HEK293 (cell line): ENCODE data around the gene C6orf47.
A peak's percentile ranks its signal among the peaks of the same experiment; 100 is the strongest.

Source experiments
- CTCF ChIA-PET: fragments of 350-600 bp; formaldehyde crosslinking; extraction: SDS; loops from one replicate; lab custom pipeline; 2021; ENCODE audit warnings: antibody characterized with exemption; lab: Yijun Ruan, JAX
- POLR2A ChIA-PET: fragments of 300-600 bp; formaldehyde crosslinking; extraction: SDS; loops from one replicate; lab custom pipeline; 2020; ENCODE audit warnings: antibody characterized with exemption, inconsistent platforms; lab: Yijun Ruan, JAX
- H3K27ac ChIP-seq: fragments of 200-500 bp; sonication (Bioruptor generic); 2 replicates; pipeline ENCODE4 v1.5.1; 2014; ENCODE audit warnings: low read depth, low read length, control low read depth, inconsistent platforms; ENCODE audit errors: extremely low read depth
- H3K36me3 ChIP-seq, 2 experiments: fragments of 200-500 bp in 1 of 2; sonication (Bioruptor generic) in 1 of 2; 1 replicate in 1 of 2; 2 replicates in 1 of 2; pipeline ENCODE4 v1.5.1; 2014 to 2017; ENCODE audit warnings: inconsistent platforms in 2 of 2, low read length in 2 of 2; ENCODE audit not compliant: control insufficient read depth in 2 of 2, insufficient read depth in 1 of 2
- H3K4me1 ChIP-seq: fragments of 200-500 bp; sonication (Bioruptor generic); 2 replicates; pipeline ENCODE4 v1.5.1; 2014; ENCODE audit warnings: mild to moderate bottlenecking, low read length, inconsistent platforms; ENCODE audit not compliant: control insufficient read depth, insufficient read depth
- H3K4me3 ChIP-seq: 2 replicates; pipeline ENCODE4 v1.5.1; 2011; ENCODE audit warnings: low read depth, mild to moderate bottlenecking, control low read depth, low read length, moderate library complexity
- H3K9me3 ChIP-seq: fragments of 200-500 bp; sonication (Bioruptor generic); 2 replicates; pipeline ENCODE4 v1.5.1; 2014; ENCODE audit warnings: low read depth, low read length, inconsistent platforms; ENCODE audit not compliant: control insufficient read depth, insufficient read depth
- GLIS1 ChIP-seq: fragments of 450-650 bp; formaldehyde crosslinking; IDR thresholded peaks from 2 replicates; pipeline ENCODE4 v1.5.1; 2016; ENCODE audit warnings: missing biosample characterization, missing genetic modification characterization
- HOXA7 ChIP-seq: sonication (generic); formaldehyde crosslinking; IDR thresholded peaks from 2 replicates; pipeline ENCODE4 v1.8.1; 2022; ENCODE audit warnings: missing genetic modification reagents, borderline replicate concordance
- IKZF3 ChIP-seq: fragments of 450-650 bp; IDR thresholded peaks from 2 replicates; pipeline ENCODE4 v1.5.0; 2018; ENCODE audit warnings: missing biosample characterization, mild to moderate bottlenecking, missing genetic modification characterization, moderate library complexity
- OSR2 ChIP-seq: fragments of 450-650 bp; formaldehyde crosslinking; IDR thresholded peaks from 2 replicates; pipeline ENCODE4 v1.5.1; 2016; ENCODE audit warnings: missing biosample characterization, missing genetic modification characterization
- PRDM10 ChIP-seq: fragments of 450-650 bp; formaldehyde crosslinking; IDR thresholded peaks from 2 replicates; pipeline ENCODE4 v1.5.1; 2016; ENCODE audit warnings: missing biosample characterization, missing genetic modification characterization
- ZEB2 ChIP-seq: fragments of 450-650 bp; formaldehyde crosslinking; IDR thresholded peaks from 2 replicates; pipeline ENCODE4 v1.5.1; 2016; ENCODE audit warnings: missing biosample characterization, missing genetic modification characterization
- ZNF112 ChIP-seq: fragments of 450-650 bp; formaldehyde crosslinking; IDR thresholded peaks from 2 replicates; pipeline ENCODE4 v1.5.0; 2017; ENCODE audit warnings: missing biosample characterization, missing genetic modification characterization
- ZNF121 ChIP-seq: fragments of 450-650 bp; formaldehyde crosslinking; IDR thresholded peaks from 2 replicates; pipeline ENCODE4 v1.5.1; 2016; ENCODE audit warnings: missing biosample characterization, missing genetic modification characterization
- ZNF169 ChIP-seq: fragments of 450-650 bp; formaldehyde crosslinking; IDR thresholded peaks from 2 replicates; pipeline ENCODE4 v1.5.1; 2016; ENCODE audit warnings: missing biosample characterization, missing genetic modification characterization
- ZNF2 ChIP-seq: fragments of 450-650 bp; formaldehyde crosslinking; IDR thresholded peaks from 2 replicates; pipeline ENCODE4 v1.5.1; 2016; ENCODE audit warnings: missing biosample characterization, missing genetic modification characterization
- ZNF324 ChIP-seq: fragments of 450-650 bp; formaldehyde crosslinking; IDR thresholded peaks from 2 replicates; pipeline ENCODE4 v1.5.1; 2016; ENCODE audit warnings: missing biosample characterization, missing genetic modification characterization
- ZNF341 ChIP-seq: fragments of 450-650 bp; formaldehyde crosslinking; IDR thresholded peaks from 2 replicates; pipeline ENCODE4; 2016; ENCODE audit warnings: low read depth, missing biosample characterization, missing genetic modification characterization
- ZNF555 ChIP-seq: fragments of 450-650 bp; formaldehyde crosslinking; conservative IDR thresholded peaks from 2 replicates; pipeline ENCODE4 v1.5.1; 2017; ENCODE audit warnings: missing biosample characterization, mild to moderate bottlenecking, missing genetic modification characterization, inconsistent platforms
- ZNF571 ChIP-seq: fragments of 450-650 bp; formaldehyde crosslinking; IDR thresholded peaks from 2 replicates; pipeline ENCODE4 v1.5.0; 2017; ENCODE audit warnings: missing biosample characterization, missing genetic modification characterization
- ZNF629 ChIP-seq: fragments of 450-650 bp; formaldehyde crosslinking; IDR thresholded peaks from 2 replicates; pipeline ENCODE4 v1.5.1; 2017; ENCODE audit warnings: missing biosample characterization, missing genetic modification characterization
- ZNF645 ChIP-seq: fragments of 450-650 bp; formaldehyde crosslinking; IDR thresholded peaks from 2 replicates; pipeline ENCODE4; 2016; ENCODE audit warnings: missing biosample characterization, missing genetic modification characterization
- ZNF654 ChIP-seq: fragments of 450-650 bp; formaldehyde crosslinking; IDR thresholded peaks from 2 replicates; pipeline ENCODE4 v1.5.1; 2016; ENCODE audit warnings: low read depth, missing biosample characterization, missing genetic modification characterization
- ZNF76 ChIP-seq: fragments of 450-650 bp; formaldehyde crosslinking; IDR thresholded peaks from 2 replicates; pipeline ENCODE4; 2016; ENCODE audit warnings: low read depth, missing biosample characterization, missing genetic modification characterization, borderline replicate concordance
- ZNF777 ChIP-seq: fragments of 450-650 bp; formaldehyde crosslinking; IDR thresholded peaks from 2 replicates; pipeline ENCODE4 v1.5.1; 2017; ENCODE audit warnings: missing biosample characterization, missing genetic modification characterization, borderline replicate concordance
- ZSCAN30 ChIP-seq: fragments of 450-650 bp; IDR thresholded peaks from 2 replicates; pipeline ENCODE4 v1.5.1; 2018; ENCODE audit warnings: missing biosample characterization, mild to moderate bottlenecking, missing genetic modification characterization, moderate library complexity
- TF ChIP-seq, protein P1 (sequence below): fragments of 450-650 bp; formaldehyde crosslinking; IDR thresholded peaks from 2 replicates; pipeline ENCODE4 v1.5.1; 2016; ENCODE audit warnings: missing biosample characterization, missing genetic modification characterization
- TF ChIP-seq, protein P2 (sequence below): fragments of 450-650 bp; formaldehyde crosslinking; IDR thresholded peaks from 2 replicates; pipeline ENCODE4 v1.5.1; 2016; ENCODE audit warnings: missing biosample characterization, missing genetic modification characterization

C6orf47 gene

GRCh38 chr6:31681135-31681671 lies 20.6 kb upstream of the C6orf47 start:
- H3K4me1 ChIP-seq: no peaks in the 10 kb centered on the region; the same call in 1 of the 2 replicates
- TF ChIP-seq ZEB2 (peak; percentile 8; the same call in 1 of the 2 replicates), ZNF645 (no peak)
- TF ChIP-seq, protein P1, sequence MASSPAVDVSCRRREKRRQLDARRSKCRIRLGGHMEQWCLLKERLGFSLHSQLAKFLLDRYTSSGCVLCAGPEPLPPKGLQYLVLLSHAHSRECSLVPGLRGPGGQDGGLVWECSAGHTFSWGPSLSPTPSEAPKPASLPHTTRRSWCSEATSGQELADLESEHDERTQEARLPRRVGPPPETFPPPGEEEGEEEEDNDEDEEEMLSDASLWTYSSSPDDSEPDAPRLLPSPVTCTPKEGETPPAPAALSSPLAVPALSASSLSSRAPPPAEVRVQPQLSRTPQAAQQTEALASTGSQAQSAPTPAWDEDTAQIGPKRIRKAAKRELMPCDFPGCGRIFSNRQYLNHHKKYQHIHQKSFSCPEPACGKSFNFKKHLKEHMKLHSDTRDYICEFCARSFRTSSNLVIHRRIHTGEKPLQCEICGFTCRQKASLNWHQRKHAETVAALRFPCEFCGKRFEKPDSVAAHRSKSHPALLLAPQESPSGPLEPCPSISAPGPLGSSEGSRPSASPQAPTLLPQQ (tag by site-specific recombination): no peak
- no peak overlapping the region; the same call in 1 of the 2 replicates for H3K27ac ChIP-seq
- peak overlapping the region; percentile 27 for H3K4me3 ChIP-seq
- H3K36me3 ChIP-seq: peaks cover 0 to 7% of the 10 kb centered on the region in 2 experiments; a peak in 1 of 3 replicates
- CTCF ChIA-PET: interaction anchor here (0.6 to 2.3 kb wide), 26 partner anchors 9 to 553 kb away, joined by 3 to 24 read pairs (median 4); partner anchors contain the start of genes CSNK2B, LY6G6C and MSH5
- POLR2A ChIA-PET: interaction anchor here (0.6 to 2.1 kb wide), 13 partner anchors 9 to 271 kb away, joined by 3 to 15 read pairs (median 4); partner anchors contain the start of genes ABHD16A, CSNK2B, GPANK1 and HSPA1B
- H3K9me3 ChIP-seq: no peaks in the 10 kb centered on the region

DNA sequence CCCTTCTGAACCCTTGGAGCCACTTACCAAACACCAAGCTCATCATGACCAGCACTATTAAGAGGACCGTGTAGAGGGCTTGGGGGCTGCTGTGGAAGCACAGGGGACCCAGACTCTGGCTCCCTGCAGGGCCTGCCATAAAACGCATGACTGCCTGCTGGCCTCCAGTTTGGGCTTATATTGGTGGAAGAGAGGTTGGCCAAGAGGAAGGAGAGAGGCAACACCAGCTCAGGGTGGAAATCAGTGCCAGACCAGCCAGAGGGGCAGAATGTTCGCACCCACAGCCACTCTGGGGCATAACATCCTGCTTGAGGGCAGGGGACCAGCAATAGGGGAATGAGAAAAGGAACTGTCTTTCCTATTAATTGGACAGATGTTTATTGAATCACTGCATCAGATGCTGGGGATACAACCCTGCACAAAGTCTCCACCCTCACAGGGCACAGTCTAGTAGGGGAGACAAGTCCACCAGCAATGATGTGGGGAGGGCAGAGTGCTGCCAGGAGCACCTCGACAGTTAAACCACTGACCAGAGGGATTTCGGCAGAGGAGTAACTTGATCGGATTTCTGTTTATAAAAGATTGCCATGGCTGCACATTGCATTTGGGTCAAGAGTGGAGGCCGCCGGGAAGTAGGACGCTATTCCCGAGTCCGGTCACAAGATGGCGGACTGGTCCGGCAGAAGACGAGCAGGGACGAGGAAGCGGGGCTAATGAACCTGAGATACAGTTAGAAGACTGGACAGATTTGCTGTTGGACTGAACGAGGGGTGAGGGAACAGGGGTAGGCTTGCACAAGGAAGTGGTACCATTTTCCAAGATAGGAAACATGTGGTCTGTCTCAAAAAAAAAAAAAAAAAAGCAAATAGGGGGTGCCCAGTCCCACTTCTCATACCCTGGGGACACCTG lies 19.9 kb upstream of the C6orf47 start, which contains the start of gene LY6G5C:
Gene LY6G5C, minus strand, starts transcription at position 842 of the 909 bp plus-strand sequence. Its CDS starts 694 bp downstream, at position 148.
- CTCF ChIA-PET: interaction anchor here (0.5 to 2.3 kb wide), 31 partner anchors 10 to 1114 kb away, joined by 3 to 24 read pairs (median 4); partner anchors contain the start of genes CSNK2B, LY6G6C and MSH5
- no peaks in the 10 kb centered on the region for H3K9me3 ChIP-seq
- no peaks in the 10 kb centered on the region; the same call in 1 of the 2 replicates for H3K4me1 ChIP-seq
- peak within 1 kb of the TSS; percentile 27 for H3K4me3 ChIP-seq
- peaks cover 0 to 5% of the 10 kb centered on the region in 2 experiments; a peak in 1 of 3 replicates for H3K36me3 ChIP-seq
- POLR2A ChIA-PET: interaction anchor here (0.6 to 2.1 kb wide), 15 partner anchors 9 to 272 kb away, joined by 3 to 15 read pairs (median 4); partner anchors contain the start of genes ABHD16A, C6orf47, CSNK2B and GPANK1
- no peak within 1 kb of the TSS; the same call in 1 of the 2 replicates for H3K27ac ChIP-seq
- TF ChIP-seq ZNF324 (tag by site-specific recombination) (0 out of 2 replicates have a peak, but pooled peaks have one; percentile 25), HOXA7 (CRISPR knock-in tag) (no peak), PRDM10 (peak; percentile 60), ZNF169 (tag by site-specific recombination) (no peak), ZNF777 (tag by site-specific recombination) (no peak), ZSCAN30 (tag by site-specific recombination) (peak; percentile 28; the same call in 1 of the 2 replicates), GLIS1 (tag by site-specific recombination) (no peak), ZNF2 (tag by site-specific recombination) (peak; percentile 34; the same call in 1 of the 2 replicates), ZNF112 (tag by site-specific recombination) (no peak), ZNF121 (tag by site-specific recombination) (no peak), OSR2 (tag by site-specific recombination) (no peak), ZNF629 (tag by site-specific recombination) (0 out of 2 replicates have a peak, but pooled peaks have one; percentile 17), ZNF571 (no peak), ZNF654 (tag by site-specific recombination) (peak; percentile 98), ZNF341 (tag by site-specific recombination) (0 out of 2 replicates have a peak, but pooled peaks have one; percentile 15), ZNF555 (no peak), ZNF76 (tag by site-specific recombination) (peak; percentile 76), IKZF3 (tag by site-specific recombination) (no peak), ZEB2 (peak; percentile 70)
- TF ChIP-seq, protein P2, sequence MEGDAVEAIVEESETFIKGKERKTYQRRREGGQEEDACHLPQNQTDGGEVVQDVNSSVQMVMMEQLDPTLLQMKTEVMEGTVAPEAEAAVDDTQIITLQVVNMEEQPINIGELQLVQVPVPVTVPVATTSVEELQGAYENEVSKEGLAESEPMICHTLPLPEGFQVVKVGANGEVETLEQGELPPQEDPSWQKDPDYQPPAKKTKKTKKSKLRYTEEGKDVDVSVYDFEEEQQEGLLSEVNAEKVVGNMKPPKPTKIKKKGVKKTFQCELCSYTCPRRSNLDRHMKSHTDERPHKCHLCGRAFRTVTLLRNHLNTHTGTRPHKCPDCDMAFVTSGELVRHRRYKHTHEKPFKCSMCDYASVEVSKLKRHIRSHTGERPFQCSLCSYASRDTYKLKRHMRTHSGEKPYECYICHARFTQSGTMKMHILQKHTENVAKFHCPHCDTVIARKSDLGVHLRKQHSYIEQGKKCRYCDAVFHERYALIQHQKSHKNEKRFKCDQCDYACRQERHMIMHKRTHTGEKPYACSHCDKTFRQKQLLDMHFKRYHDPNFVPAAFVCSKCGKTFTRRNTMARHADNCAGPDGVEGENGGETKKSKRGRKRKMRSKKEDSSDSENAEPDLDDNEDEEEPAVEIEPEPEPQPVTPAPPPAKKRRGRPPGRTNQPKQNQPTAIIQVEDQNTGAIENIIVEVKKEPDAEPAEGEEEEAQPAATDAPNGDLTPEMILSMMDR: peak; percentile 68; the same call in 1 of the 2 replicates
